ENCODE results near the gene LPP. TPM values are rescaled to one million over a fixed set of nuclear protein-coding genes. Genes with fewer than 3 reads are reported as not detected.

The LPP gene
- total RNA-seq, 1 experiment from 2014 or later: 264 TPM

- H3K4me3 Mint-ChIP-seq (ENCODE audit: low read depth, unreplicated experiment): no peak overlapping the region
- no TSS peak for BruUV-seq (replicated peaks)
- TF ChIP-seq CTCF (IDR thresholded peaks at IDR 0.05; ENCODE audit: unreplicated experiment): no peak
- CTCF ChIA-PET: interaction anchor here (1.3 kb wide), 1 partner anchor 14 kb away, joined by 3 read pairs; no protein-coding TSS in a partner anchor
- H3K27me3 Mint-ChIP-seq (ENCODE audit: unreplicated experiment): no peaks in the 10 kb centered on the region
- H3K4me1 Mint-ChIP-seq (ENCODE audit: low read depth, unreplicated experiment): peaks cover 8% of the 10 kb centered on the region
- peak overlapping the region; percentile 8 for H3K27ac Mint-ChIP-seq (ENCODE audit: unreplicated experiment)
- DNase-seq: no peak
- H3K36me3 Mint-ChIP-seq (ENCODE audit: insufficient read depth, unreplicated experiment): no peaks in the 10 kb centered on the region
- no peaks in the 10 kb centered on the region for H3K9me3 Mint-ChIP-seq (ENCODE audit: low read depth, unreplicated experiment)
- intact Hi-C loops (cut with micrococcal nuclease; ENCODE audit: unreplicated experiment): no loop called here
Observed at GRCh38 chr3:188309437-188310269, 155.7 kb downstream of the LPP start.

GRCh38 chr3:188310270-188310710 lies 156.3 kb downstream of the LPP start:
- H3K27me3 Mint-ChIP-seq (ENCODE audit: unreplicated experiment): no peaks in the 10 kb centered on the region
- intact Hi-C loops (cut with micrococcal nuclease; ENCODE audit: unreplicated experiment): no loop called here
- H3K4me3 Mint-ChIP-seq (ENCODE audit: low read depth, unreplicated experiment): no peak overlapping the region
- no peak for DNase-seq
- CTCF ChIA-PET: interaction anchor here (1.3 kb wide), 1 partner anchor 13 kb away, joined by 3 read pairs; no protein-coding TSS in a partner anchor
- peak overlapping the region; percentile 8 for H3K27ac Mint-ChIP-seq (ENCODE audit: unreplicated experiment)
- BruUV-seq (replicated peaks): no TSS peak
- H3K9me3 Mint-ChIP-seq (ENCODE audit: low read depth, unreplicated experiment): no peaks in the 10 kb centered on the region
- TF ChIP-seq CTCF (IDR thresholded peaks at IDR 0.05; ENCODE audit: unreplicated experiment): no peak
- no peaks in the 10 kb centered on the region for H3K36me3 Mint-ChIP-seq (ENCODE audit: insufficient read depth, unreplicated experiment)
- peaks cover 9% of the 10 kb centered on the region for H3K4me1 Mint-ChIP-seq (ENCODE audit: low read depth, unreplicated experiment)

- Mint-ChIP-seq H3K27me3 (ENCODE audit: unreplicated experiment) (no peaks in the 10 kb centered on the region), H3K4me3 (ENCODE audit: low read depth, unreplicated experiment) (no peak overlapping the region), H3K36me3 (ENCODE audit: insufficient read depth, unreplicated experiment) (no peaks in the 10 kb centered on the region), H3K27ac (ENCODE audit: unreplicated experiment) (no peak overlapping the region), H3K9me3 (ENCODE audit: low read depth, unreplicated experiment) (no peaks in the 10 kb centered on the region), H3K4me1 (ENCODE audit: low read depth, unreplicated experiment) (peaks cover 33% of the 10 kb centered on the region)
- intact Hi-C loops (cut with micrococcal nuclease; ENCODE audit: unreplicated experiment): no loop called here
- TF ChIP-seq CTCF (IDR thresholded peaks at IDR 0.05; ENCODE audit: unreplicated experiment): no peak
- CTCF ChIA-PET: interaction anchor here (1.1 kb wide), 1 partner anchor 45 kb away, joined by 3 read pairs; no protein-coding TSS in a partner anchor
- DNase-seq: no peak
- no TSS peak for BruUV-seq (replicated peaks)
Observed at GRCh38 chr3:188315553-188315952, 161.6 kb downstream of the LPP start.

GRCh38 chr3:188316021-188316722 lies 162.2 kb downstream of the LPP start:
- Mint-ChIP-seq H3K27ac (ENCODE audit: unreplicated experiment) (no peak overlapping the region), H3K36me3 (ENCODE audit: insufficient read depth, unreplicated experiment) (no peaks in the 10 kb centered on the region), H3K4me1 (ENCODE audit: low read depth, unreplicated experiment) (peaks cover 33% of the 10 kb centered on the region), H3K27me3 (ENCODE audit: unreplicated experiment) (no peaks in the 10 kb centered on the region), H3K9me3 (ENCODE audit: low read depth, unreplicated experiment) (no peaks in the 10 kb centered on the region), H3K4me3 (ENCODE audit: low read depth, unreplicated experiment) (no peak overlapping the region)
- no peak for DNase-seq
- intact Hi-C loops (cut with micrococcal nuclease; ENCODE audit: unreplicated experiment): no loop called here
- CTCF ChIA-PET: interaction anchor here (0.9 to 1.1 kb wide), 2 partner anchors 18 to 46 kb away, joined by 3 read pairs; no protein-coding TSS in a partner anchor
- no peak for TF ChIP-seq CTCF (IDR thresholded peaks at IDR 0.05; ENCODE audit: unreplicated experiment)
- no TSS peak for BruUV-seq (replicated peaks)
